IMR-90 (cell line): ENCODE measurements around the gene FBXW7. TPM values are rescaled to one million over a fixed set of nuclear protein-coding genes. Genes with fewer than 3 reads are reported as not detected.

Experiments
- ATAC-seq: fragments of 200-7000 bp; cut with Tn5 transposase; 2 replicates; pipeline ENCODE4 v1.9.1; 2020; ENCODE audit warnings: low read depth, mild to moderate bottlenecking, moderate library complexity
- BruUV-seq: library from RNA; stranded (reverse); fragments of 400-500 nt; replicated peaks from 2 replicates; lab custom pipeline; 2021; lab: Mats Ljungman, UMichigan
- CTCF ChIA-PET: fragments of 300-600 bp; formaldehyde crosslinking; extraction: SDS; loops from one replicate; lab custom pipeline; 2021; ENCODE audit warnings: antibody characterized with exemption; lab: Yijun Ruan, JAX
- POLR2A ChIA-PET: fragments of 300-600 bp; sonication (Branson Sonifier 250); formaldehyde crosslinking; loops from one replicate; lab custom pipeline; 2022; ENCODE audit warnings: antibody characterized with exemption; ENCODE audit not compliant: unreplicated experiment; lab: Charles Lee
- DNase-seq: peaks from one replicate; pipeline ENCODE4 v3.0.0; 2013
- H2AFZ ChIP-seq: replicated peaks from 2 replicates; pipeline ENCODE3; 2013; ENCODE audit warnings: low read length, mild to moderate bottlenecking; ENCODE audit not compliant: poor library complexity
- H2AK5ac ChIP-seq: 2 replicates; pipeline ENCODE4 v1.6.1; 2013; ENCODE audit warnings: low read depth, low read length, inconsistent platforms
- H2AK9ac ChIP-seq: replicated peaks from 2 replicates; pipeline ENCODE3; 2013; ENCODE audit warnings: mild to moderate bottlenecking, low read depth, low read length, moderate library complexity; ENCODE audit not compliant: poor library complexity
- H2BK120ac ChIP-seq: 2 replicates; pipeline ENCODE4 v1.6.1; 2013; ENCODE audit warnings: low read depth, low read length, inconsistent platforms
- H2BK15ac ChIP-seq: 3 replicates; pipeline ENCODE4 v1.6.1; 2013; ENCODE audit warnings: low read depth, low read length, inconsistent platforms
- H2BK20ac ChIP-seq: 2 replicates; pipeline ENCODE4 v1.6.1; 2013; ENCODE audit warnings: low read depth, mild to moderate bottlenecking, inconsistent platforms, low read length, moderate library complexity
- H2BK5ac ChIP-seq: 2 replicates; pipeline ENCODE4 v1.6.1; 2013; ENCODE audit warnings: mild to moderate bottlenecking, low read depth, low read length, inconsistent platforms; ENCODE audit not compliant: poor library complexity, severe bottlenecking
- H3K14ac ChIP-seq: replicated peaks from 2 replicates; pipeline ENCODE4 v1.6.1; 2013; ENCODE audit warnings: low read depth, low read length, inconsistent platforms
- H3K18ac ChIP-seq: 2 replicates; pipeline ENCODE4 v1.6.1; 2013; ENCODE audit warnings: low read depth, low read length, control low read depth
- H3K23ac ChIP-seq: 2 replicates; pipeline ENCODE4 v1.6.1; 2013; ENCODE audit warnings: low read depth, low read length, inconsistent platforms
- H3K27ac ChIP-seq: 2 replicates; pipeline ENCODE4 v1.5.1; 2013; ENCODE audit warnings: mild to moderate bottlenecking, control low read depth, low read length; ENCODE audit not compliant: insufficient read depth
- H3K27me3 ChIP-seq: 2 replicates; pipeline ENCODE4 v1.6.1; 2013; ENCODE audit warnings: low read length; ENCODE audit not compliant: control insufficient read depth, insufficient read depth
- H3K36me3 ChIP-seq: 2 replicates; pipeline ENCODE4 v1.6.1; 2013; ENCODE audit warnings: low read length, mixed read lengths; ENCODE audit not compliant: control insufficient read depth, insufficient read depth
- H3K4ac ChIP-seq: 2 replicates; pipeline ENCODE4 v1.6.1; 2013; ENCODE audit warnings: low read depth, low read length, inconsistent platforms
- H3K4me1 ChIP-seq: 2 replicates; pipeline ENCODE4 v1.6.1; 2013; ENCODE audit warnings: low read length, mixed read lengths; ENCODE audit not compliant: control insufficient read depth, insufficient read depth
- H3K4me2 ChIP-seq: 2 replicates; pipeline ENCODE4 v1.6.1; 2013; ENCODE audit warnings: low read depth, mild to moderate bottlenecking, control low read depth, low read length, moderate library complexity
- H3K4me3 ChIP-seq: 2 replicates; pipeline ENCODE4 v1.5.1; 2013; ENCODE audit warnings: low read depth, mild to moderate bottlenecking, control low read depth, low read length, moderate library complexity; ENCODE audit not compliant: insufficient read depth
- H3K56ac ChIP-seq: 2 replicates; pipeline ENCODE4 v1.6.1; 2013; ENCODE audit warnings: low read length, inconsistent platforms; ENCODE audit not compliant: insufficient read depth; ENCODE audit errors: extremely low read depth
- H3K79me1 ChIP-seq, 2 experiments: 2 replicates each; pipeline ENCODE4 v1.6.1; 2013; ENCODE audit warnings: low read length in 2 of 2, inconsistent platforms in 1 of 2, low read depth in 1 of 2
- H3K9ac ChIP-seq: 2 replicates; pipeline ENCODE4 v1.6.1; 2013; ENCODE audit warnings: low read depth, low read length, control low read depth
- H3K9me1 ChIP-seq: 2 replicates; pipeline ENCODE4 v1.6.1; 2013; ENCODE audit warnings: low read length, inconsistent platforms; ENCODE audit not compliant: insufficient read depth
- H3K9me3 ChIP-seq: 2 replicates; pipeline ENCODE4 v1.6.1; 2013; ENCODE audit warnings: low read length; ENCODE audit not compliant: control insufficient read depth, insufficient read depth
- H4K20me1 ChIP-seq: 2 replicates; pipeline ENCODE4 v1.6.1; 2013; ENCODE audit warnings: low read length, inconsistent platforms; ENCODE audit not compliant: insufficient read depth
- H4K5ac ChIP-seq: 2 replicates; pipeline ENCODE4 v1.6.1; 2013; ENCODE audit warnings: mild to moderate bottlenecking, low read depth, low read length, control low read depth
- H4K8ac ChIP-seq, 2 experiments: 2 replicates each; pipeline ENCODE4 v1.6.1; 2013; ENCODE audit warnings: low read depth in 2 of 2, low read length in 2 of 2, control low read depth in 1 of 2, inconsistent platforms in 1 of 2
- H4K91ac ChIP-seq: 2 replicates; pipeline ENCODE4 v1.6.1; 2013; ENCODE audit warnings: low read depth, low read length, inconsistent platforms; ENCODE audit not compliant: insufficient read depth
- BHLHE40 ChIP-seq: fragments of 150-350 bp; IDR thresholded peaks from 2 replicates; pipeline ENCODE4 v1.6.1; 2016; ENCODE audit warnings: mild to moderate bottlenecking, low read depth, low read length
- CEBPB ChIP-seq: IDR thresholded peaks from 2 replicates; pipeline ENCODE4 v1.6.1; 2012; ENCODE audit warnings: low read depth, low read length, improper control_type of control experiment
- CHD1 ChIP-seq: IDR thresholded peaks from 2 replicates; pipeline ENCODE4 v1.6.1; 2012; ENCODE audit warnings: low read depth, low read length, improper control_type of control experiment
- CTCF ChIP-seq: conservative IDR thresholded peaks from 2 replicates; pipeline ENCODE4 v1.5.1; 2012; ENCODE audit warnings: mild to moderate bottlenecking, low read depth, low read length, improper control_type of control experiment
- FOS ChIP-seq: fragments of 150-350 bp; IDR thresholded peaks from 2 replicates; pipeline ENCODE4 v1.6.1; 2016; ENCODE audit warnings: low read depth, low read length
- MAFK ChIP-seq: IDR thresholded peaks from 2 replicates; pipeline ENCODE4 v1.6.1; 2012; ENCODE audit warnings: low read depth, low read length, improper control_type of control experiment
- MAZ ChIP-seq: IDR thresholded peaks from 2 replicates; pipeline ENCODE4 v1.6.1; 2012; ENCODE audit warnings: low read depth, mild to moderate bottlenecking, low read length, improper control_type of control experiment, moderate library complexity, borderline replicate concordance
- MXI1 ChIP-seq: IDR thresholded peaks from 2 replicates; pipeline ENCODE4 v1.6.1; 2012; ENCODE audit warnings: low read depth, mild to moderate bottlenecking, low read length, moderate library complexity, borderline replicate concordance
- NFE2L2 ChIP-seq: fragments of 150-350 bp; IDR thresholded peaks from 2 replicates; pipeline ENCODE4 v1.6.1; 2016; ENCODE audit warnings: low read depth, mild to moderate bottlenecking, low read length
- POLR2A ChIP-seq: IDR thresholded peaks from 2 replicates; pipeline ENCODE4 v1.6.1; 2012; ENCODE audit warnings: mild to moderate bottlenecking, low read depth, low read length
- RAD21 ChIP-seq: IDR thresholded peaks from 2 replicates; pipeline ENCODE4 v1.6.1; 2012; ENCODE audit warnings: low read length, improper control_type of control experiment
- RCOR1 ChIP-seq: IDR thresholded peaks from 2 replicates; pipeline ENCODE4 v1.6.1; 2012; ENCODE audit warnings: mild to moderate bottlenecking, low read length, improper control_type of control experiment; ENCODE audit not compliant: insufficient replicate concordance
- RFX5 ChIP-seq: IDR thresholded peaks from 2 replicates; pipeline ENCODE4 v1.8.0; 2012; ENCODE audit warnings: low read depth, mild to moderate bottlenecking, low read length, moderate library complexity
- SMC3 ChIP-seq: fragments of 150-350 bp; IDR thresholded peaks from 2 replicates; pipeline ENCODE4 v1.6.1; 2016; ENCODE audit warnings: low read depth, mild to moderate bottlenecking, antibody characterized with exemption, low read length, moderate library complexity
- USF2 ChIP-seq: fragments of 150-350 bp; IDR thresholded peaks from 2 replicates; pipeline ENCODE4 v1.6.1; 2017; ENCODE audit warnings: mild to moderate bottlenecking, antibody characterized with exemption, low read length, low read depth
- WGBS, 2 experiments: methylation state at CpG; one replicate each; pipeline versions ENCODE4 v1.1.5 to v1.1.7; 2013; ENCODE audit warnings: missing lambda C conversion rate in 2 of 2; ENCODE audit not compliant: insufficient read length in 1 of 2; ENCODE audit errors: extremely low coverage in 2 of 2; 5-methylcytosine and 5-hydroxymethylcytosine counted together
- dilution Hi-C: fragments of 300-500 bp; cut with HindIII; formaldehyde crosslinking; loops from one replicate; pipeline ENCODE4 v1.14.3; 2018; ENCODE audit warnings: low sequenced_read_pairs; ENCODE audit not compliant: unreplicated experiment
- in situ Hi-C: fragments of 300-500 bp; cut with MboI; formaldehyde crosslinking; loops from 3 replicates; pipeline ENCODE4 v1.14.3; 2019; ENCODE audit warnings: low sequenced_read_pairs, inconsistent platforms, mixed read lengths
- intact Hi-C: fragments of 100-400 bp; cut with micrococcal nuclease; formaldehyde crosslinking; loops from 2 replicates; pipeline ENCODE4 v1.10.0; 2022
- polyA plus RNA-seq, 3 experiments: library from polyadenylated mRNA; depleted of rRNA; stranded (reverse); fragments of >200 nt; gene quantifications; 2 replicates each; pipeline ENCODE4 v1.2.3, GENCODE V29; 2012; ENCODE audit warnings: low replicate concordance in 1 of 3
- total RNA-seq: library from RNA; depleted of rRNA; stranded (reverse); fragments of >200 nt; gene quantifications from 2 replicates; pipeline ENCODE4 v1.2.3, GENCODE V29; 2012
- TF ChIP-seq, protein P1 (sequence below): fragments of 150-350 bp; IDR thresholded peaks from 2 replicates; pipeline ENCODE4 v1.6.1; 2016; ENCODE audit warnings: low read depth, mild to moderate bottlenecking, low read length, moderate library complexity, borderline replicate concordance

Gene FBXW7
- total and polyA plus RNA-seq, 2 of the 4 experiments (the other 2 are of a cell fraction) = 7.2 to 27.4 TPM

GRCh38 chr4:152289941-152290340 lies 246.0 kb downstream of the FBXW7 start:
- Histone ChIP-seq H3K9me3 (no peaks in the 10 kb centered on the region), H2AK5ac (no peak overlapping the region), H3K36me3 (no peaks in the 10 kb centered on the region), H2BK5ac (no peak overlapping the region), H3K27ac (no peak overlapping the region), H3K9me1 (no peaks in the 10 kb centered on the region), H3K23ac (no peak overlapping the region), H3K79me1 (no peaks in the 10 kb centered on the region), H3K4ac (no peak overlapping the region), H3K27me3 (peaks cover 27% of the 10 kb centered on the region), H3K4me2 (no peak overlapping the region), H3K56ac (no peak overlapping the region), H4K20me1 (no peaks in the 10 kb centered on the region), H3K4me1 (no peaks in the 10 kb centered on the region), H4K5ac (no peak overlapping the region), H4K91ac (no peak overlapping the region), H3K4me3 (no peak overlapping the region), H3K9ac (no peak overlapping the region), H4K8ac (no peak overlapping the region), H2AK9ac (no peak overlapping the region), H2BK15ac (no peak overlapping the region), H2AFZ (no peak overlapping the region), H2BK120ac (no peak overlapping the region), H3K14ac (no peak overlapping the region), H3K18ac (no peak overlapping the region), H2BK20ac (no peak overlapping the region)
- no peak for TF ChIP-seq POLR2A
- TF ChIP-seq RAD21 = no peak
- TF ChIP-seq SMC3 = no peak
- TF ChIP-seq RCOR1 = no peak
- no peak for TF ChIP-seq BHLHE40
- TF ChIP-seq NFE2L2 = no peak
- no peak for TF ChIP-seq CEBPB
- TF ChIP-seq, protein P1, sequence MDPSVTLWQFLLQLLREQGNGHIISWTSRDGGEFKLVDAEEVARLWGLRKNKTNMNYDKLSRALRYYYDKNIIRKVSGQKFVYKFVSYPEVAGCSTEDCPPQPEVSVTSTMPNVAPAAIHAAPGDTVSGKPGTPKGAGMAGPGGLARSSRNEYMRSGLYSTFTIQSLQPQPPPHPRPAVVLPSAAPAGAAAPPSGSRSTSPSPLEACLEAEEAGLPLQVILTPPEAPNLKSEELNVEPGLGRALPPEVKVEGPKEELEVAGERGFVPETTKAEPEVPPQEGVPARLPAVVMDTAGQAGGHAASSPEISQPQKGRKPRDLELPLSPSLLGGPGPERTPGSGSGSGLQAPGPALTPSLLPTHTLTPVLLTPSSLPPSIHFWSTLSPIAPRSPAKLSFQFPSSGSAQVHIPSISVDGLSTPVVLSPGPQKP = no peak
- no peak for TF ChIP-seq MAFK
- no peak for TF ChIP-seq CHD1
- no peak for TF ChIP-seq RFX5
- no peak for TF ChIP-seq MAZ
- TF ChIP-seq CTCF = no peak
- no peak for TF ChIP-seq MXI1
- TF ChIP-seq FOS = no peak
- TF ChIP-seq USF2 = no peak
- in situ Hi-C loops = no loop called here
- ChIA-PET CTCF (no interaction called here), POLR2A (no interaction called here)
- ATAC-seq (no peak), DNase-seq (no peak)
- no TSS peak for BruUV-seq
- dilution Hi-C loops = no loop called here
- intact Hi-C loops = no loop called here
- WGBS, 2 experiments = 20% methylated on average over 1 of the region's 4 CpGs; no CpG with 5 or more reads in 1 of the 2 experiments
